NCI-H2196 treated with DMSO at 0.1 percent for 48 hours (cell line): Measurements from ENCODE around the gene JAKMIP2.
"Not testable (repeated sequence)": the region's sequence is repeated elsewhere in the genome, so short reads cannot be mapped to it uniquely, and the experiment has no call there.

ENCODE experiments used
- DNase-seq: peaks from one replicate; lab custom pipeline; 2025; ENCODE audit not compliant: unreplicated experiment; lab: John Stamatoyannopoulos, UW

The JAKMIP2 gene

GRCh38 chr5:147617711-147618350, 164.7 kb downstream of the JAKMIP2 start:
- no peak for DNase-seq

GRCh38 chr5:147617191-147617606, 165.3 kb downstream of the JAKMIP2 start:
- no peak for DNase-seq

GRCh38 chr5:147616421-147616820, 166.1 kb downstream of the JAKMIP2 start:
- DNase-seq, result no peak

GRCh38 chr5:147613359-147613758, 169.2 kb downstream of the JAKMIP2 start:
- DNase-seq, result no peak

- DNase-seq, result no peak
Measured at GRCh38 chr5:147611483-147611882, 171.0 kb downstream of the JAKMIP2 start.

- DNase-seq, result no peak
Measured at GRCh38 chr5:147610798-147611197, 171.7 kb downstream of the JAKMIP2 start.

GRCh38 chr5:147601652-147602051, 180.9 kb downstream of the JAKMIP2 start:
- no peak for DNase-seq

GRCh38 chr5:147591120-147591519, 191.4 kb downstream of the JAKMIP2 start:
- no peak for DNase-seq

GRCh38 chr5:147590096-147590495, 192.4 kb downstream of the JAKMIP2 start:
- no peak for DNase-seq

GRCh38 chr5:147586832-147587231, 195.7 kb downstream of the JAKMIP2 start:
- DNase-seq, result no peak

- DNase-seq, result no peak
Measured at GRCh38 chr5:147586221-147586620, 196.3 kb downstream of the JAKMIP2 start.

GRCh38 chr5:147582272-147582671, 200.3 kb downstream of the JAKMIP2 start:
- DNase-seq, result not testable (repeated sequence)

GRCh38 chr5:147580418-147580817, 202.1 kb downstream of the JAKMIP2 start:
- not testable (repeated sequence) for DNase-seq

GRCh38 chr5:147578228-147579024, 204.1 kb downstream of the JAKMIP2 start:
- DNase-seq, result peak; percentile 52

- DNase-seq, result no peak
Measured at GRCh38 chr5:147576646-147577535, 205.6 kb downstream of the JAKMIP2 start.

- no peak for DNase-seq
Measured at GRCh38 chr5:147575598-147575997, 206.9 kb downstream of the JAKMIP2 start.

- DNase-seq, result no peak
Measured at GRCh38 chr5:147573211-147573610, 209.3 kb downstream of the JAKMIP2 start.

GRCh38 chr5:147568710-147569406, 213.7 kb downstream of the JAKMIP2 start:
- DNase-seq, result no peak

- DNase-seq, result no peak
Measured at GRCh38 chr5:147567917-147568598, 214.5 kb downstream of the JAKMIP2 start.

GRCh38 chr5:147565524-147565923, 217.0 kb downstream of the JAKMIP2 start:
- peak; percentile 15 for DNase-seq
